ENCODE measurements around the gene C9orf152.

GRCh38 chr9:110155751-110156150, 52.2 kb downstream of the C9orf152 start:
- TF ChIP-seq POLR2A (IDR thresholded peaks at IDR 0.05) = no peak
- TF ChIP-seq, protein P1, sequence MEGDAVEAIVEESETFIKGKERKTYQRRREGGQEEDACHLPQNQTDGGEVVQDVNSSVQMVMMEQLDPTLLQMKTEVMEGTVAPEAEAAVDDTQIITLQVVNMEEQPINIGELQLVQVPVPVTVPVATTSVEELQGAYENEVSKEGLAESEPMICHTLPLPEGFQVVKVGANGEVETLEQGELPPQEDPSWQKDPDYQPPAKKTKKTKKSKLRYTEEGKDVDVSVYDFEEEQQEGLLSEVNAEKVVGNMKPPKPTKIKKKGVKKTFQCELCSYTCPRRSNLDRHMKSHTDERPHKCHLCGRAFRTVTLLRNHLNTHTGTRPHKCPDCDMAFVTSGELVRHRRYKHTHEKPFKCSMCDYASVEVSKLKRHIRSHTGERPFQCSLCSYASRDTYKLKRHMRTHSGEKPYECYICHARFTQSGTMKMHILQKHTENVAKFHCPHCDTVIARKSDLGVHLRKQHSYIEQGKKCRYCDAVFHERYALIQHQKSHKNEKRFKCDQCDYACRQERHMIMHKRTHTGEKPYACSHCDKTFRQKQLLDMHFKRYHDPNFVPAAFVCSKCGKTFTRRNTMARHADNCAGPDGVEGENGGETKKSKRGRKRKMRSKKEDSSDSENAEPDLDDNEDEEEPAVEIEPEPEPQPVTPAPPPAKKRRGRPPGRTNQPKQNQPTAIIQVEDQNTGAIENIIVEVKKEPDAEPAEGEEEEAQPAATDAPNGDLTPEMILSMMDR (IDR thresholded peaks at IDR 0.05) = no peak

Data from esophagus squamous epithelium (tissue), 4 donors.